GM12878 (cell line): ENCODE measurements around the gene ANGEL2. TPM values are rescaled to one million over a fixed set of nuclear protein-coding genes. Genes with fewer than 3 reads are reported as not detected.

ENCODE experiments used
- ATAC-seq: fragments of 200-7000 bp; cut with Tn5 transposase; 3 replicates; pipeline ENCODE4 v1.9.1; 2020; ENCODE audit warnings: mild to moderate bottlenecking, moderate library complexity
- BruUV-seq: library from RNA; stranded (reverse); fragments of 400-500 nt; replicated peaks from 2 replicates; lab custom pipeline; 2021; lab: Mats Ljungman, UMichigan
- CTCF ChIA-PET: fragments of 300-600 bp; sonication (Branson Sonifier 250); formaldehyde crosslinking; extraction: SDS; loops from one replicate; lab custom pipeline; 2021; ENCODE audit warnings: inconsistent platforms; lab: Yijun Ruan, JAX
- POLR2A ChIA-PET: fragments of 350-600 bp; formaldehyde crosslinking; extraction: SDS; loops from one replicate; lab custom pipeline; 2021; ENCODE audit warnings: inconsistent platforms; lab: Charles Lee
- RAD21 ChIA-PET: fragments of 300-600 bp; sonication (Branson Sonifier 250); formaldehyde crosslinking; loops from one replicate; lab custom pipeline; 2023; ENCODE audit warnings: antibody characterized with exemption; ENCODE audit not compliant: unreplicated experiment; lab: Charles Lee
- SMC1A ChIA-PET: fragments of 300-600 bp; sonication (Branson Sonifier 250); formaldehyde crosslinking; loops from one replicate; lab custom pipeline; 2023; ENCODE audit not compliant: unreplicated experiment, uncharacterized antibody; lab: Charles Lee
- DNase-seq: peaks from one replicate; pipeline ENCODE4 v3.0.0-alpha.2; 2011; ENCODE audit warnings: low read depth, low spot score
- FAIRE-seq: peaks from 3 replicates; lab custom pipeline; 2011; peaks lifted over from hg19 to GRCh38; lab: Jason Lieb, UNC
- H2AFZ ChIP-seq: 2 replicates; pipeline ENCODE4 v1.6.0; 2011; ENCODE audit warnings: low read depth, low read length, control low read depth; ENCODE audit not compliant: control insufficient read depth
- H3K27ac ChIP-seq: 2 replicates; pipeline ENCODE4 v1.5.1; 2011; ENCODE audit warnings: control low read depth; ENCODE audit not compliant: control insufficient read depth, insufficient read depth
- H3K27me3 ChIP-seq, 2 experiments: replicated peaks in 1 of 2; 2 replicates each; pipeline versions ENCODE4 v1.6.0 to v1.6.1; 2011; ENCODE audit warnings: low read length in 1 of 2; ENCODE audit not compliant: control insufficient read depth in 2 of 2, insufficient read depth in 2 of 2
- H3K36me3 ChIP-seq, 2 experiments: 2 replicates each; pipeline ENCODE4 v1.5.1; 2011; ENCODE audit warnings: low read length in 1 of 2; ENCODE audit not compliant: control insufficient read depth in 2 of 2, insufficient read depth in 2 of 2
- H3K4me1 ChIP-seq: 2 replicates; pipeline ENCODE4 v1.6.1; 2011; ENCODE audit warnings: mild to moderate bottlenecking, low read length, moderate library complexity, mixed read lengths; ENCODE audit not compliant: control insufficient read depth, insufficient read depth
- H3K4me2 ChIP-seq: 2 replicates; pipeline ENCODE4 v1.6.0; 2011; ENCODE audit warnings: control low read depth; ENCODE audit not compliant: control insufficient read depth, insufficient read depth
- H3K4me3 ChIP-seq: fragments of 200-600 bp; sonication (generic); 2 replicates; pipeline ENCODE4 v1.5.1; 2016
- H3K79me2 ChIP-seq: 2 replicates; pipeline ENCODE4 v1.6.0; 2011; ENCODE audit warnings: low read length; ENCODE audit not compliant: control insufficient read depth, insufficient read depth
- H3K9ac ChIP-seq: 2 replicates; pipeline ENCODE4 v1.8.0; 2011; ENCODE audit warnings: low read length, control low read depth, mixed read lengths; ENCODE audit not compliant: control insufficient read depth, insufficient read depth
- H3K9me3 ChIP-seq: replicated peaks from 3 replicates; pipeline ENCODE4 v1.5.1; 2011; ENCODE audit warnings: mild to moderate bottlenecking, low read length; ENCODE audit not compliant: control insufficient read depth, insufficient read depth
- H4K20me1 ChIP-seq: 2 replicates; pipeline ENCODE4 v1.6.0; 2011; ENCODE audit not compliant: control insufficient read depth, insufficient read depth
- BCL11A ChIP-seq: IDR thresholded peaks from 2 replicates; pipeline ENCODE4 v1.6.1; 2011; ENCODE audit warnings: low read depth, low read length
- CHD2 ChIP-seq: IDR thresholded peaks from 2 replicates; pipeline ENCODE4 v1.6.1; 2011; ENCODE audit warnings: low read depth, low read length, improper control_type of control experiment, borderline replicate concordance
- EED ChIP-seq: sonication (generic); IDR thresholded peaks from 2 replicates; pipeline ENCODE4 v1.6.1; 2016; ENCODE audit warnings: antibody characterized with exemption, low read depth
- EZH2 ChIP-seq: IDR thresholded peaks from 2 replicates; pipeline ENCODE4 v1.6.1; 2012; ENCODE audit warnings: low read depth, mild to moderate bottlenecking, control low read depth, inconsistent platforms, low read length, borderline replicate concordance; ENCODE audit not compliant: control insufficient read depth
- GATAD2B ChIP-seq: fragments of 450-650 bp; conservative IDR thresholded peaks from 2 replicates; pipeline ENCODE4 v1.6.1; 2017; ENCODE audit warnings: low read depth, mild to moderate bottlenecking, moderate library complexity
- KLF5 ChIP-seq: fragments of 450-650 bp; IDR thresholded peaks from 2 replicates; pipeline ENCODE4 v1.6.1; 2014; ENCODE audit warnings: mild to moderate bottlenecking; ENCODE audit not compliant: partially characterized antibody
- MYB ChIP-seq: fragments of 150-350 bp; IDR thresholded peaks from 2 replicates; pipeline ENCODE4 v1.6.1; 2014; ENCODE audit warnings: mild to moderate bottlenecking, low read depth, low read length, borderline replicate concordance
- NRF1 ChIP-seq: conservative IDR thresholded peaks from 2 replicates; pipeline ENCODE4 v1.6.1; 2011; ENCODE audit warnings: mild to moderate bottlenecking, low read depth, low read length, improper control_type of control experiment
- POLR2AphosphoS5 ChIP-seq: IDR thresholded peaks from 2 replicates; pipeline ENCODE4 v1.6.1; 2011; ENCODE audit warnings: mild to moderate bottlenecking, low read length, inconsistent platforms
- RAD51 ChIP-seq: fragments of 450-650 bp; IDR thresholded peaks from 2 replicates; pipeline ENCODE4 v1.6.1; 2016; ENCODE audit warnings: moderate library complexity, mild to moderate bottlenecking, inconsistent platforms
- ZBTB4 ChIP-seq: fragments of 450-650 bp; formaldehyde crosslinking; IDR thresholded peaks from 2 replicates; pipeline ENCODE4 v1.4.0; 2022; ENCODE audit warnings: mild to moderate bottlenecking, moderate library complexity
- WGBS: methylation state at CpG from one replicate; pipeline ENCODE4 v1.1.6; 2016; ENCODE audit warnings: low lambda C conversion rate; ENCODE audit not compliant: insufficient replicate concordance, insufficient coverage; ENCODE audit errors: missing lambda C conversion rate; 5-methylcytosine and 5-hydroxymethylcytosine counted together
- in situ Hi-C: fragments of 300-500 bp; cut with MboI; formaldehyde crosslinking; loops from 9 replicates; pipeline ENCODE4 v1.14.3; 2018; ENCODE audit warnings: mixed read lengths
- intact Hi-C: fragments of 100-400 bp; cut with micrococcal nuclease; formaldehyde crosslinking; loops from one replicate; pipeline ENCODE4 v1.14.2; 2022; ENCODE audit not compliant: unreplicated experiment
- polyA plus RNA-seq, 11 experiments: library from polyadenylated mRNA; depleted of rRNA in 4 of 11; unstranded in 6 of 11; stranded (reverse) in 5 of 11; fragments of >200 nt; fragmentation: Nextera tagmentation in 4 of 11; fragmentation: Illumina TruSeq in 1 of 11; extraction: Ambion mirVana in 4 of 11; extraction: Trizol in 1 of 11; gene quantifications; 1 replicate in 1 of 11; 2 replicates in 10 of 11; pipeline versions ENCODE4 v1.2.1 to v1.2.3, GENCODE V29; 2011 to 2016; ENCODE audit warnings: inconsistent platforms in 2 of 11, missing spikeins in 2 of 11, low read depth in 1 of 11
- total RNA-seq, 4 experiments: library from RNA; depleted of rRNA in 3 of 4; stranded (reverse); fragments of >200 nt in 3 of 4; fragmentation: Illumina TruSeq in 1 of 4; extraction: Trizol in 1 of 4; gene quantifications; 2 replicates each; pipeline versions ENCODE4 v1.2.1 to v1.2.3, GENCODE V29; 2013 to 2021

The ANGEL2 gene
- total and polyA plus RNA-seq, 10 of the 15 experiments (the other 5 are each of a cell fraction or from before 2014, with no cell fraction given), result 6.3 to 53.9 (median 30.7) TPM

GRCh38 chr1:212986551-212986950 is 29.1 kb downstream of the ANGEL2 start:
- intact Hi-C loops, result no loop called here
- H2AFZ ChIP-seq, result no peak overlapping the region
- 100% methylated on average over 2 of the region's 2 CpGs for WGBS
- no peaks in the 10 kb centered on the region for H3K79me2 ChIP-seq
- H3K36me3 ChIP-seq, result peaks cover 0 to 4% of the 10 kb centered on the region in 2 experiments
- in situ Hi-C loops, result no loop called here
- H3K4me3 ChIP-seq, result no peak overlapping the region
- no peaks in the 10 kb centered on the region for H3K9me3 ChIP-seq
- no TSS peak for BruUV-seq
- ChIA-PET SMC1A (interaction anchor here (0.9 to 4.0 kb wide), 9 partner anchors 8 to 283 kb away, joined by 3 to 32 read pairs (median 4); no protein-coding TSS in a partner anchor), RAD21 (interaction anchor here (1.6 to 1.8 kb wide), 2 partner anchors 29 to 172 kb away, joined by 4 to 5 read pairs; no protein-coding TSS in a partner anchor)
- TF ChIP-seq POLR2AphosphoS5 (peak; percentile 34; the same call in 1 of the 2 replicates), RAD51 (no peak)
- TF ChIP-seq, all 136 proteins: peak for 1
- POLR2A ChIA-PET, result interaction anchor here (0.5 to 1.7 kb wide), 5 partner anchors 9 to 122 kb away, joined by 3 to 12 read pairs (median 3); no protein-coding TSS in a partner anchor
- no peak for FAIRE-seq
- H3K27ac ChIP-seq, result no peak overlapping the region
- H4K20me1 ChIP-seq, result no peaks in the 10 kb centered on the region
- CTCF ChIA-PET, result interaction anchor here (0.7 to 2.2 kb wide), 7 partner anchors 9 to 531 kb away, joined by 3 to 18 read pairs (median 4); no protein-coding TSS in a partner anchor
- no peak overlapping the region for H3K4me2 ChIP-seq
- no peak for ATAC-seq
- no peak for DNase-seq
- no peak overlapping the region for H3K9ac ChIP-seq
- no peaks in the 10 kb centered on the region for H3K27me3 ChIP-seq
- H3K4me1 ChIP-seq, result peaks cover 15% of the 10 kb centered on the region

GRCh38 chr1:212984522-212985291 is 31.0 kb downstream of the ANGEL2 start:
- Histone ChIP-seq H2AFZ (no peak overlapping the region), H3K9ac (no peak overlapping the region), H3K4me3 (no peak overlapping the region), H3K4me2 (no peak overlapping the region), H4K20me1 (no peaks in the 10 kb centered on the region), H3K27ac (no peak overlapping the region), H3K27me3 (no peaks in the 10 kb centered on the region), H3K79me2 (no peaks in the 10 kb centered on the region), H3K4me1 (peaks cover 33% of the 10 kb centered on the region), H3K9me3 (no peaks in the 10 kb centered on the region), H3K36me3 (peaks cover 0 to 6% of the 10 kb centered on the region in 2 experiments; a peak in 3 of 4 replicates)
- no peak for ATAC-seq
- in situ Hi-C loops (no loop called here), intact Hi-C loops (loop anchor here (1.0 kb wide), 1 partner anchor 23 kb away; no protein-coding TSS in a partner anchor)
- CTCF ChIA-PET, result interaction anchor here (1.0 to 1.5 kb wide), 4 partner anchors 10 to 170 kb away, joined by 3 to 6 read pairs (median 4); no protein-coding TSS in a partner anchor
- BruUV-seq, result no TSS peak
- no peak for FAIRE-seq
- DNase-seq, result no peak
- 100% methylated on average over 5 of the region's 6 CpGs for WGBS
- SMC1A ChIA-PET, result interaction anchor here (0.6 to 4.0 kb wide), 7 partner anchors 10 to 1999 kb away, joined by 3 to 32 read pairs (median 4); no protein-coding TSS in a partner anchor
- POLR2A ChIA-PET, result interaction anchor here (0.6 to 1.5 kb wide), 9 partner anchors 9 to 507 kb away, joined by 3 to 9 read pairs (median 4); no protein-coding TSS in a partner anchor
- RAD21 ChIA-PET, result interaction anchor here (0.7 to 1.2 kb wide), 4 partner anchors 10 to 162 kb away, joined by 3 to 4 read pairs (median 3); no protein-coding TSS in a partner anchor
- TF ChIP-seq GATAD2B, result no peak
- no peak for TF ChIP-seq CHD2
- no peak for TF ChIP-seq MYB
- no peak for TF ChIP-seq EED
- no peak for TF ChIP-seq EZH2
- no peak for TF ChIP-seq NRF1
- TF ChIP-seq BCL11A, result no peak
- TF ChIP-seq KLF5, result no peak
- no peak for TF ChIP-seq ZBTB4 (CRISPR knock-in tag)
